GM12865 (cell line): ENCODE measurements around the gene BLOC1S5.
A peak's percentile ranks its signal among the peaks of the same experiment; 100 is the strongest.

Source experiments
- DNase-seq: peaks from one replicate; pipeline ENCODE4 v3.0.0; 2010; ENCODE audit warnings: low read depth
- H3K4me3 ChIP-seq: 2 replicates; pipeline ENCODE4 v1.5.1; 2011; ENCODE audit warnings: mild to moderate bottlenecking, low read depth, low read length, control low read depth
- CTCF ChIP-seq: IDR thresholded peaks from 2 replicates; pipeline ENCODE4 v1.5.1; 2011; ENCODE audit warnings: low read length, control low read depth, low read depth, inconsistent platforms; ENCODE audit not compliant: insufficient read depth; ENCODE audit errors: missing control alignments

Gene BLOC1S5

GRCh38 chr6:8064638-8065518, 689 bp upstream of the BLOC1S5 start:
- peak overlapping the region; percentile 77 for H3K4me3 ChIP-seq
- TF ChIP-seq CTCF, result no peak
- peak; percentile 26 for DNase-seq

DNA sequence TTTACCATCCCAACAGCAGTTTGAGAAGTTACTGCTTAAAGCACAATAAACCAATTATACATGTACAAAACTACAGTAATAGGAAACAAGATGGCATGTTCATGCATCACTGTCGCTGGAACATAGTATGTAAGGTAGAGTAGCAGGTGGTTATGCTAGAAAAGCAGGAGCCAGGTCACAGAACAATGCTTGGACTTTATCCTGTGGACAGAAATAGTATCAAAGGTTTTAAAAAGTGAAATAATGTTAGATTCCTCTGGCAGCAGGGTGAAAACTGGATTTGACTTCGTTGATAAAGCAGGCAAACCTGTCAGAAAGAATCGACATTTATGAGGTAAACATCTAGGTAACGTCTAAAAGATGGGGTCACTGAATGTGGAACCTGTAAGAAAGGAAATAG, 2.5 kb downstream of the BLOC1S5 start:
- DNase-seq, result no peak
- H3K4me3 ChIP-seq, result no peak overlapping the region
- no peak for TF ChIP-seq CTCF

GRCh38 chr6:8060346-8060745, 3.8 kb downstream of the BLOC1S5 start:
- H3K4me3 ChIP-seq, result no peak overlapping the region
- DNase-seq, result no peak
- TF ChIP-seq CTCF, result no peak

DNA sequence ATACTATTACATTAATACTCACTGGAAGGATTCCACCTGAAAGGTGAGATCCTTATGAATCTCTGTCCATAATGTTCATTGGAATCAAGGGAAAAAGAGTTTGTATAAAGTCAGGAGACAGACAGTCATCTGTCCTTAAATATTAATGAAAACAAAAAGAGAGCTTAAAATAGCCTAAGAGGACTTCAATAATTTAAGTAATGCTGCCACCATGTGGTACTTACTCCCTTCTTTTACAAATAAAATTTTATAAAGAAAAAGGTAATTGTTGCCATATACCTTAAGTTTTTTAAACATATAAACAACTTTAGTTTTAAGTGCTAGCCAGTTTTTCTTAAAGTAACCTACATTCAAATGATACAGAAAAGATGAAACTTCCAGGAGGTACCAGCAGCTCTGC, 5.1 kb downstream of the BLOC1S5 start:
- peak; percentile 4 for TF ChIP-seq CTCF
- peak; percentile 33 for DNase-seq
- H3K4me3 ChIP-seq, result no peak overlapping the region

GRCh38 chr6:8057793-8058192, 6.4 kb downstream of the BLOC1S5 start:
- DNase-seq, result no peak
- TF ChIP-seq CTCF, result no peak
- no peak overlapping the region for H3K4me3 ChIP-seq

GRCh38 chr6:8057263-8057662, 6.9 kb downstream of the BLOC1S5 start:
- TF ChIP-seq CTCF, result no peak
- no peak overlapping the region for H3K4me3 ChIP-seq
- no peak for DNase-seq

GRCh38 chr6:8054276-8054675, 9.9 kb downstream of the BLOC1S5 start:
- no peak overlapping the region for H3K4me3 ChIP-seq
- no peak for TF ChIP-seq CTCF
- no peak for DNase-seq
